PC-9 (cell line): ENCODE data around the gene C5orf34. TPM values are rescaled to one million over a fixed set of nuclear protein-coding genes. Genes with fewer than 3 reads are reported as not detected.
"Not testable (repeated sequence)": the region's sequence is repeated elsewhere in the genome, so short reads cannot be mapped to it uniquely, and the experiment has no call there.

Experiments used
- BruUV-seq: library from RNA; stranded (reverse); fragments of 400-500 nt; replicated peaks from 2 replicates; lab custom pipeline; 2021; lab: Mats Ljungman, UMichigan
- CTCF ChIA-PET: fragments of 300-600 bp; sonication (Branson Sonifier 250); formaldehyde crosslinking; loops from one replicate; lab custom pipeline; 2022; ENCODE audit warnings: antibody characterized with exemption; lab: Charles Lee
- POLR2A ChIA-PET: fragments of 300-600 bp; sonication (Branson Sonifier 250); formaldehyde crosslinking; loops from one replicate; lab custom pipeline; 2022; ENCODE audit warnings: antibody characterized with exemption; ENCODE audit not compliant: unreplicated experiment; lab: Charles Lee
- DNase-seq, 2 experiments: peaks; one replicate each; pipeline versions ENCODE4 v3.0.0 to v3.0.0-alpha.2; 2015 to 2022; ENCODE audit warnings: mixed read lengths in 1 of 2
- H2AFZ ChIP-seq: fragments of 200-600 bp; sonication (generic); 2 replicates; pipeline ENCODE4 v1.8.1; 2017; ENCODE audit warnings: antibody characterized with exemption
- H3F3A ChIP-seq: fragments of 200-600 bp; sonication (generic); 2 replicates; pipeline ENCODE4 v1.8.1; 2017; ENCODE audit warnings: antibody characterized with exemption, mild to moderate bottlenecking, low read depth; ENCODE audit not compliant: insufficient read depth
- H3K27ac ChIP-seq: fragments of 200-600 bp; sonication (generic); 2 replicates; pipeline ENCODE4 v1.6.1; 2016; ENCODE audit warnings: mixed run types
- H3K27me3 ChIP-seq: fragments of 200-600 bp; sonication (generic); 2 replicates; pipeline ENCODE4 v1.6.1; 2016; ENCODE audit warnings: low read depth, mixed run types; ENCODE audit not compliant: insufficient read depth
- H3K36me3 ChIP-seq: fragments of 200-600 bp; sonication (generic); 2 replicates; pipeline ENCODE4 v1.6.1; 2016; ENCODE audit warnings: low read depth, mixed run types
- H3K4me1 ChIP-seq: fragments of 200-600 bp; sonication (generic); replicated peaks from 2 replicates; pipeline ENCODE4 v1.6.1; 2016; ENCODE audit warnings: mixed run types; ENCODE audit not compliant: insufficient read depth
- H3K4me2 ChIP-seq: fragments of 200-600 bp; sonication (generic); 2 replicates; pipeline ENCODE4 v1.6.1; 2017; ENCODE audit warnings: mixed run types
- H3K4me3 ChIP-seq: fragments of 200-600 bp; sonication (generic); 2 replicates; pipeline ENCODE4 v1.6.1; 2016; ENCODE audit warnings: mixed run types
- H3K79me2 ChIP-seq: fragments of 200-600 bp; sonication (generic); 2 replicates; pipeline ENCODE4 v1.6.1; 2017; ENCODE audit warnings: low read depth, mixed run types
- H3K9me2 ChIP-seq: fragments of 200-600 bp; sonication (generic); 2 replicates; pipeline ENCODE4 v1.8.1; 2017; ENCODE audit warnings: mild to moderate bottlenecking; ENCODE audit not compliant: insufficient read depth
- H3K9me3 ChIP-seq: fragments of 200-600 bp; sonication (generic); 2 replicates; pipeline ENCODE4 v1.8.1; 2016; ENCODE audit warnings: low read depth; ENCODE audit not compliant: insufficient read depth
- H4K20me1 ChIP-seq: fragments of 200-600 bp; sonication (generic); 2 replicates; pipeline ENCODE4 v1.8.1; 2017; ENCODE audit not compliant: insufficient read depth
- EZH2 ChIP-seq: fragments of 200-600 bp; sonication (generic); IDR thresholded peaks from 2 replicates; pipeline ENCODE4 v1.8.0; 2017; ENCODE audit warnings: antibody characterized with exemption, low read depth
- intact Hi-C: fragments of 100-400 bp; cut with micrococcal nuclease; formaldehyde crosslinking; loops from one replicate; pipeline ENCODE4 v1.10.0; 2022; ENCODE audit not compliant: unreplicated experiment
- total RNA-seq: library from RNA; stranded (reverse); gene quantifications from 2 replicates; pipeline ENCODE4 v1.2.3, GENCODE V29; 2021
- TF ChIP-seq, protein P1 (sequence below): fragments of 200-600 bp; sonication (generic); conservative IDR thresholded peaks from 2 replicates; pipeline ENCODE4 v1.6.1; 2017; ENCODE audit warnings: mixed run types, antibody characterized with exemption, mild to moderate bottlenecking, moderate library complexity

The C5orf34 gene
- total RNA-seq, 1 experiment from 2014 or later = 22.6 TPM

GRCh38 chr5:43461066-43461465 is 53.9 kb downstream of the C5orf34 start:
- intact Hi-C loops = no loop called here
- Histone ChIP-seq H3K4me2 (no peak overlapping the region), H3K9me3 (peaks cover 12% of the 10 kb centered on the region), H3F3A (no peaks in the 10 kb centered on the region), H3K4me3 (no peak overlapping the region), H3K36me3 (peaks cover 27% of the 10 kb centered on the region), H3K27ac (no peak overlapping the region), H3K79me2 (no peaks in the 10 kb centered on the region), H4K20me1 (peaks cover 8% of the 10 kb centered on the region; the same call in 1 of the 2 replicates), H3K9me2 (0 out of 2 replicates have a peak, but pooled peaks cover 5% of the 10 kb centered on the region), H2AFZ (no peak overlapping the region), H3K4me1 (no peaks in the 10 kb centered on the region), H3K27me3 (no peaks in the 10 kb centered on the region)
- TF ChIP-seq EZH2 = no peak
- TF ChIP-seq, protein P1, sequence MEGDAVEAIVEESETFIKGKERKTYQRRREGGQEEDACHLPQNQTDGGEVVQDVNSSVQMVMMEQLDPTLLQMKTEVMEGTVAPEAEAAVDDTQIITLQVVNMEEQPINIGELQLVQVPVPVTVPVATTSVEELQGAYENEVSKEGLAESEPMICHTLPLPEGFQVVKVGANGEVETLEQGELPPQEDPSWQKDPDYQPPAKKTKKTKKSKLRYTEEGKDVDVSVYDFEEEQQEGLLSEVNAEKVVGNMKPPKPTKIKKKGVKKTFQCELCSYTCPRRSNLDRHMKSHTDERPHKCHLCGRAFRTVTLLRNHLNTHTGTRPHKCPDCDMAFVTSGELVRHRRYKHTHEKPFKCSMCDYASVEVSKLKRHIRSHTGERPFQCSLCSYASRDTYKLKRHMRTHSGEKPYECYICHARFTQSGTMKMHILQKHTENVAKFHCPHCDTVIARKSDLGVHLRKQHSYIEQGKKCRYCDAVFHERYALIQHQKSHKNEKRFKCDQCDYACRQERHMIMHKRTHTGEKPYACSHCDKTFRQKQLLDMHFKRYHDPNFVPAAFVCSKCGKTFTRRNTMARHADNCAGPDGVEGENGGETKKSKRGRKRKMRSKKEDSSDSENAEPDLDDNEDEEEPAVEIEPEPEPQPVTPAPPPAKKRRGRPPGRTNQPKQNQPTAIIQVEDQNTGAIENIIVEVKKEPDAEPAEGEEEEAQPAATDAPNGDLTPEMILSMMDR = no peak
- no TSS peak for BruUV-seq
- ChIA-PET CTCF (no interaction called here), POLR2A (no interaction called here)
- DNase-seq = no peak

- no peaks in the 10 kb centered on the region; the same call in 1 of the 2 replicates for H4K20me1 ChIP-seq
- CTCF ChIA-PET = no interaction called here
- H3K79me2 ChIP-seq = no peaks in the 10 kb centered on the region
- H3K9me2 ChIP-seq = 0 out of 2 replicates have a peak, but pooled peaks cover 5% of the 10 kb centered on the region
- no peak overlapping the region for H3K4me2 ChIP-seq
- BruUV-seq = no TSS peak
- peaks cover 34% of the 10 kb centered on the region for H3K36me3 ChIP-seq
- intact Hi-C loops = no loop called here
- H3K27me3 ChIP-seq = no peaks in the 10 kb centered on the region
- DNase-seq = no peak
- no peaks in the 10 kb centered on the region for H3F3A ChIP-seq
- H3K4me1 ChIP-seq = no peaks in the 10 kb centered on the region
- POLR2A ChIA-PET = no interaction called here
- no peak for TF ChIP-seq EZH2
- TF ChIP-seq, protein P1 = no peak
- no peak overlapping the region for H2AFZ ChIP-seq
- H3K9me3 ChIP-seq = peaks cover 12% of the 10 kb centered on the region; the same call in 1 of the 2 replicates
- H3K27ac ChIP-seq = no peak overlapping the region
- no peak overlapping the region for H3K4me3 ChIP-seq
Measured at GRCh38 chr5:43456556-43456955, 58.4 kb downstream of the C5orf34 start.

- H3K4me3 ChIP-seq, BruUV-seq, intact Hi-C loops, H2AFZ ChIP-seq, CTCF ChIA-PET, H3K9me2 ChIP-seq, H3K4me1 ChIP-seq, DNase-seq, H3K79me2 ChIP-seq, H4K20me1 ChIP-seq, H3K27me3 ChIP-seq, H3K27ac ChIP-seq, H3K4me2 ChIP-seq, POLR2A ChIA-PET, H3F3A ChIP-seq: not testable (repeated sequence)
- Histone ChIP-seq H3K36me3 (peaks cover 18% of the 10 kb centered on the region), H3K9me3 (peaks cover 56% of the 10 kb centered on the region)
Measured at GRCh38 chr5:43441575-43441974, 73.4 kb downstream of the C5orf34 start.
